ENCODE results near the gene BEAN1. TPM values are rescaled to one million over a fixed set of nuclear protein-coding genes. Genes with fewer than 3 reads are reported as not detected.

The BEAN1 gene
- total RNA-seq, 1 experiment from 2014 or later: 0.61 TPM

- Histone ChIP-seq H3K36me3 (ENCODE audit: control insufficient read depth in 1 of 2, insufficient read depth in 2 of 2, low read length in 2 of 2) (no peaks in the 10 kb centered on the region), H3K9ac (ENCODE audit: low read length) (no peak overlapping the region), H3K9me3 (ENCODE audit: control insufficient read depth in 1 of 2, insufficient read depth in 1 of 2, low read depth in 1 of 2, low read length in 2 of 2) (no peaks in the 10 kb centered on the region), H3K79me2 (ENCODE audit: insufficient read depth, low read length) (no peaks in the 10 kb centered on the region), H3K4me2 (ENCODE audit: low read length) (no peak overlapping the region), H3K4me3 (replicated peaks in 1 of 2; ENCODE audit: low read depth in 1 of 2, low read length in 2 of 2) (no peak overlapping the region), H3K4me1 (ENCODE audit: control insufficient read depth in 1 of 2, insufficient read depth in 2 of 2, low read length in 2 of 2) (peaks cover 0 to 9% of the 10 kb centered on the region in 2 experiments; a peak in 2 of 4 replicates), H2AFZ (ENCODE audit: low read depth, low read length, poor library complexity, severe bottlenecking) (no peak overlapping the region), H3K27ac (ENCODE audit: low read depth, low read length) (no peak overlapping the region), H4K20me1 (ENCODE audit: insufficient read depth) (no peaks in the 10 kb centered on the region), H3K9me2 (ENCODE audit: insufficient read depth) (no peaks in the 10 kb centered on the region), H3K27me3 (ENCODE audit: insufficient read depth, low read length) (no peaks in the 10 kb centered on the region)
- intact Hi-C loops (cut with micrococcal nuclease): no loop called here
- CTCF ChIA-PET: interaction anchor here (1.7 kb wide), 1 partner anchor 11 kb away, joined by 4 read pairs; no protein-coding TSS in a partner anchor
- ATAC-seq: no peak
- RAD21 ChIA-PET (ENCODE audit: low non-redundant PET in 1 of 2, low total read pairs in 2 of 2, uncharacterized antibody in 2 of 2, unreplicated experiment in 2 of 2): no interaction called here
- POLR2A ChIA-PET: no interaction called here
- DNase-seq (ENCODE audit: low read depth, low spot score): no peak
- no peak for TF ChIP-seq EGR1 (IDR thresholded peaks at IDR 0.05; ENCODE audit: low read depth)
- TF ChIP-seq EZH2phosphoT487 (IDR thresholded peaks at IDR 0.05; ENCODE audit: borderline replicate concordance): no peak
- TF ChIP-seq TCF7L2 (IDR thresholded peaks at IDR 0.05; ENCODE audit: borderline replicate concordance, extremely low read depth, insufficient read depth, insufficient read length): no peak
- TF ChIP-seq ELF1 (IDR thresholded peaks at IDR 0.05; ENCODE audit: borderline replicate concordance, low read depth): no peak
- TF ChIP-seq POLR2A (IDR thresholded peaks at IDR 0.05; ENCODE audit: borderline replicate concordance, extremely low read depth, insufficient read depth, insufficient read length): no peak
- no peak for TF ChIP-seq CEBPB (IDR thresholded peaks at IDR 0.05; ENCODE audit: low read depth)
- TF ChIP-seq CTCF (IDR thresholded peaks at IDR 0.05 in 2 of 3, conservative IDR thresholded peaks at IDR 0.05 in 1 of 3; ENCODE audit: borderline replicate concordance in 1 of 3, insufficient read depth in 1 of 3, low read depth in 2 of 3, low read length in 2 of 3): no peak
- TF ChIP-seq RAD21 (IDR thresholded peaks at IDR 0.05; ENCODE audit: low read depth): no peak
- no peak for TF ChIP-seq ATF3 (IDR thresholded peaks at IDR 0.05)
- no peak for TF ChIP-seq ZFX (IDR thresholded peaks at IDR 0.05)
- TF ChIP-seq SP1 (IDR thresholded peaks at IDR 0.05; ENCODE audit: low read depth): no peak
- no peak for TF ChIP-seq FOSL1 (IDR thresholded peaks at IDR 0.05; ENCODE audit: low read depth)
- no TSS peak for BruUV-seq (replicated peaks)
Measured at GRCh38 chr16:66486199-66486772, 59.2 kb downstream of the BEAN1 start.

Data from HCT116 (cell line).